Lung (tissue), 12 donors: ENCODE results near the gene POLR1B. TPM values are rescaled to one million over a fixed set of nuclear protein-coding genes. Genes with fewer than 3 reads are reported as not detected.

ENCODE experiments used
- ATAC-seq: fragments of 200-7000 bp; cut with Tn5 transposase; one replicate; pipeline ENCODE4 v1.9.1; 2020; ENCODE audit warnings: moderate number of reproducible peaks; ENCODE audit not compliant: insufficient read depth, low FRiP score
- DNase-seq, 3 donors: peaks; one replicate each; pipeline ENCODE4 v3.0.0-alpha.2; 2013 to 2017
- H3K27ac ChIP-seq, 2 donors: one replicate each; pipeline ENCODE4 v1.5.1; 2013; ENCODE audit warnings: mild to moderate bottlenecking in 2 of 2, moderate library complexity in 2 of 2, control low read depth in 1 of 2, inconsistent platforms in 1 of 2, low read depth in 1 of 2, low read length in 1 of 2
- H3K27me3 ChIP-seq, 3 donors: one replicate each; pipeline ENCODE4 v1.5.1; 2013; ENCODE audit warnings: low read length in 2 of 3; ENCODE audit not compliant: control insufficient read depth in 3 of 3, insufficient read depth in 3 of 3
- H3K36me3 ChIP-seq, 4 donors: one replicate each; pipeline ENCODE4 v1.5.1; 2013; ENCODE audit warnings: low read length in 4 of 4, mild to moderate bottlenecking in 1 of 4, moderate library complexity in 1 of 4; ENCODE audit not compliant: control insufficient read depth in 4 of 4, insufficient read depth in 4 of 4
- H3K4me1 ChIP-seq, 5 donors: one replicate each; pipeline ENCODE4 v1.5.1; 2013; ENCODE audit warnings: low read length in 5 of 5, mild to moderate bottlenecking in 2 of 5, moderate library complexity in 1 of 5; ENCODE audit not compliant: control insufficient read depth in 5 of 5, insufficient read depth in 5 of 5
- H3K4me3 ChIP-seq: one replicate; pipeline ENCODE4 v1.5.1; 2013; ENCODE audit warnings: mild to moderate bottlenecking, control low read depth, moderate library complexity
- H3K9ac ChIP-seq, 2 donors: one replicate each; pipeline ENCODE4 v1.5.1; 2013; ENCODE audit warnings: low read length in 2 of 2, control low read depth in 1 of 2; ENCODE audit not compliant: insufficient read depth in 1 of 2
- H3K9me3 ChIP-seq, 4 donors: one replicate each; pipeline ENCODE4 v1.5.1; 2013; ENCODE audit warnings: low read length in 3 of 4, mild to moderate bottlenecking in 1 of 4, moderate library complexity in 1 of 4; ENCODE audit not compliant: control insufficient read depth in 4 of 4, insufficient read depth in 3 of 4
- WGBS, 2 donors: extraction: QIAGEN DNeasy Blood & Tissue Kit; methylation state at CpG; one replicate each; pipeline ENCODE4 v1.1.7; 2013; 5-methylcytosine and 5-hydroxymethylcytosine counted together
- polyA plus RNA-seq, 2 donors: library from polyadenylated mRNA; stranded (reverse); fragments of 200-250 nt; gene quantifications; one replicate each; pipeline ENCODE4 v1.2.1, GENCODE V29; 2013
- total RNA-seq, 2 donors: library from RNA; depleted of rRNA in 1 of 2; stranded (reverse); fragments of >200 nt in 1 of 2; gene quantifications; one replicate each; pipeline ENCODE4 v1.2.1, GENCODE V29; 2014 to 2021
- TF ChIP-seq, protein P1 (sequence below): IDR thresholded peaks from 2 replicates; pipeline ENCODE4 v1.5.1; 2012; ENCODE audit warnings: mild to moderate bottlenecking; ENCODE audit errors: control extremely low read depth, extremely low read depth
- donor health status: control.
- donor health status: control.
- donor health status: Bipolar disorder and iron deficiency.
- donor health status: healthy.
- donor health status: DM: yes; HTN: yes; CAD: no.

Gene POLR1B
- total and polyA plus RNA-seq, 4 donors: 4.9 to 26.4 (median 15.2) TPM

GRCh38 chr2:112539306-112539705 is 3.0 kb upstream of the POLR1B start:
- no peak for DNase-seq
- 69 to 73% methylated on average over 2 of the region's 2 CpGs for WGBS, 2 donors
- Histone ChIP-seq H3K9ac (no peak overlapping the region), H3K4me3 (no peak overlapping the region), H3K27ac (no peak overlapping the region), H3K9me3 (no peaks in the 10 kb centered on the region), H3K27me3 (no peaks in the 10 kb centered on the region), H3K4me1 (peaks cover 0 to 14% (median 7%) of the 10 kb centered on the region in 5 donors), H3K36me3 (peaks cover 0 to 5% (median 0%) of the 10 kb centered on the region in 4 donors)
- TF ChIP-seq, protein P1, sequence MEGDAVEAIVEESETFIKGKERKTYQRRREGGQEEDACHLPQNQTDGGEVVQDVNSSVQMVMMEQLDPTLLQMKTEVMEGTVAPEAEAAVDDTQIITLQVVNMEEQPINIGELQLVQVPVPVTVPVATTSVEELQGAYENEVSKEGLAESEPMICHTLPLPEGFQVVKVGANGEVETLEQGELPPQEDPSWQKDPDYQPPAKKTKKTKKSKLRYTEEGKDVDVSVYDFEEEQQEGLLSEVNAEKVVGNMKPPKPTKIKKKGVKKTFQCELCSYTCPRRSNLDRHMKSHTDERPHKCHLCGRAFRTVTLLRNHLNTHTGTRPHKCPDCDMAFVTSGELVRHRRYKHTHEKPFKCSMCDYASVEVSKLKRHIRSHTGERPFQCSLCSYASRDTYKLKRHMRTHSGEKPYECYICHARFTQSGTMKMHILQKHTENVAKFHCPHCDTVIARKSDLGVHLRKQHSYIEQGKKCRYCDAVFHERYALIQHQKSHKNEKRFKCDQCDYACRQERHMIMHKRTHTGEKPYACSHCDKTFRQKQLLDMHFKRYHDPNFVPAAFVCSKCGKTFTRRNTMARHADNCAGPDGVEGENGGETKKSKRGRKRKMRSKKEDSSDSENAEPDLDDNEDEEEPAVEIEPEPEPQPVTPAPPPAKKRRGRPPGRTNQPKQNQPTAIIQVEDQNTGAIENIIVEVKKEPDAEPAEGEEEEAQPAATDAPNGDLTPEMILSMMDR: no peak
- no peak for ATAC-seq

DNA sequence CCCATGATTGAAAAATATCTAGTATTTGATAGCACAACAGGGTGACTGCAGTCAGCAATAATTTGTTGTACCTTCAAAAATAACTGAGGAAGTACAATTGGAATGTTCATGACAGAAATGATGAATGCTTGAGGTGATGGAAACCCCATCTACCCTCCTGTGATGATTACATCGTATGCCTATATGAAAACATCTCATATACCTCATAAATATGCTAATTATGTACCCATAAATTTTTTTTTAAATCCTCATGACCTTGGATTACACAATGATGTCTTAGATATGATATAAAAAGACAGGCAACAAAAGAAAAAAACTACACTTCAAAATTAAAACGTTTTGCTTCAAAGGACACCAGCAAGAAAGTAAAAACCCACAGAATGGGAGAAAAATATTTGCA is 1.4 kb upstream of the POLR1B start:
- DNase-seq (no peak), ATAC-seq (no peak)
- TF ChIP-seq, protein P1: no peak
- peaks cover 0 to 5% (median 0%) of the 10 kb centered on the region in 4 donors for H3K36me3 ChIP-seq
- 22 to 37% methylated on average over 2 of the region's 2 CpGs for WGBS, 2 donors
- peaks cover 0 to 14% (median 7%) of the 10 kb centered on the region in 5 donors for H3K4me1 ChIP-seq
- H3K9ac ChIP-seq: no peak overlapping the region
- H3K4me3 ChIP-seq: no peak overlapping the region
- H3K9me3 ChIP-seq: no peaks in the 10 kb centered on the region
- H3K27me3 ChIP-seq: no peaks in the 10 kb centered on the region
- H3K27ac ChIP-seq: no peak overlapping the region

DNA sequence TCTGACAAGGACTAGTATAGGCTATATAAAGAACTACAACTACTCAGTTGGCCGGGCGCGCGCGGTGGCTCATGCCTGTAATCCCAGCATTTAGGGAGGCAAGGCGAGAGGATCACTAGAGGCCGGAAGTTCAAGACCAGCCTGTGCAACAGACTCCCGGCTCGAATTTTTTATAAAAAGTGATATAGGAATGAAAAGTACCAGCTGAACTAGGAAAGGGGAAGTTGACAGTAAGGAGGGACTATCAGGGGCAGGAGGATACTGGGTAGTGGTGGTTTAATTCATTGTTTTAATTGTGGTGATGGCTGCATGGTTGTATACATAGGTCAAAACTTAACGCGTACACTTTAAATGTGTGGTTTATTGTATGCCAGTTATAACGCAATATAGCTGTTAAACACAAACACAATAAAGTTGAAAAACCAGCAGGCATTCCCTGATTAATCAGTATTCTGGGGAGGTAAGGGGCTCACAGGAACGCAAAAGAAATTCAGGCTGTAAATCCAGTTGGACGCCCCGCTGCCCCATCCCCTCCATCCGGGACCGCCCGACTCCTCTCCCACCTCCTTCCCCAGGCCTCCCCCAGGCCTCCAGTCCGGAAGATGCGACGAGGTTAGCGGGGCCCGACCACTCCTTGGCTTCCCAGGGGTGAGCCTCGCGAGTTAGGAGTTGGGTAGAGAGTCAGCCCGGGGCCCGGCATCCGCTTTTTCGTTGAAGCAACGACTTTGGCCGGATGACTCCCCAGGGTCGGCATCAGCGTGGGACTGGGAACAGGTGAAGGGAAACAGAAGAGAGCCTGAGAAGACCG is 746 bp upstream of the POLR1B start:
- Histone ChIP-seq H3K27ac (peak overlapping the region; percentile 82 to 91), H3K4me1 (peaks cover 0 to 14% (median 7%) of the 10 kb centered on the region in 5 donors), H3K36me3 (peaks cover 0 to 7% (median 0%) of the 10 kb centered on the region in 4 donors), H3K4me3 (peak overlapping the region; percentile 87), H3K9me3 (no peaks in the 10 kb centered on the region), H3K27me3 (no peaks in the 10 kb centered on the region), H3K9ac (peak overlapping the region; percentile 60 to 90)
- ATAC-seq (peak; percentile 88), DNase-seq (peak; percentile 13 to 81 (median 81))
- WGBS, 2 donors: 8 to 14% methylated on average over 34 of the region's 34 CpGs
- TF ChIP-seq, protein P1: no peak
